GM19239 (cell line): Measurements from ENCODE around the gene EFCAB8.
"Not testable (repeated sequence)": the region's sequence is repeated elsewhere in the genome, so short reads cannot be mapped to it uniquely, and the experiment has no call there.

Experiments
- DNase-seq: peaks from one replicate; pipeline ENCODE4 v3.0.0; 2011; ENCODE audit warnings: low spot score; ENCODE audit not compliant: insufficient read length
- FAIRE-seq: peaks from 2 replicates; lab custom pipeline; 2011; peaks lifted over from hg19 to GRCh38; lab: Jason Lieb, UNC

The EFCAB8 gene

DNA sequence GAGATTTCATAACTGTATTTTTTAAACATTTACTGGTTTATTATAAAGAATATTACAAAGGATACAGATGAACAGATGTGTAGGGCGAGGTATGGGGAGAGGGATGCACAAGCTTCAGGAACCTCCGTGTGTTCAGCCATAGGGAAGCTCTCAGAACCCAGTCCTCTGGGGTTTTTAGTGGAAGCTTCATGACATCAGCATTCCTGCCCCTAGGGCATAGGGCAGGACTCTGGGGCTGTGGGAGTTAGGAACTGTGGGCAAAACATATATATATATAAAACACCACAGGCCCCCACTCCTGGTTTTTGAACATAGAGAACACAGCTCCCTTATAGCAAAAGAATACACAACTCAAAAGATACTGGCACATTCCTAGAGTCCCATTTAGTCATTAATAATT is 21.9 kb downstream of the EFCAB8 start:
- FAIRE-seq = no peak

DNA sequence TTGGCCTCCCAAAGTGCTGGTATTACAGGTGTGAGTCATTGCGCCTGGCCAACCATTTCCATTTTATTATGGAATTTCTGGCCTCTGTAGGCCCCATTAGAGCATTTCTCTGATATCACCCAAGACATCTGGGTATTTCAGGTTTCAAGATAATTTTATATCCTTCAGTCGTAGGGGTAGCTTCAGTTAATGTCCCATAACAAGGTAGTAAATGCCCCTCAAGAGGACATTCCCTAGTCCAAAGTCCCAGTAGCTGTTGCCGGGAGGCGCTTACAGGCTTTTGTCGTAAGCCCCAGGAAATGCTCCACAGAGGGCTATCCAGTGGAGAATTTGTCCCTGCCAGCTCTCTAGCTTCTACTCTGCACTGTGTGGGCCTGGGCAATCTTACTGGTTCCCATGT is 24.4 kb downstream of the EFCAB8 start:
- FAIRE-seq (no peak), DNase-seq (no peak)

More for the DNA sequence above, 21.9 kb downstream of the EFCAB8 start:
- DNase-seq = no peak

DNA sequence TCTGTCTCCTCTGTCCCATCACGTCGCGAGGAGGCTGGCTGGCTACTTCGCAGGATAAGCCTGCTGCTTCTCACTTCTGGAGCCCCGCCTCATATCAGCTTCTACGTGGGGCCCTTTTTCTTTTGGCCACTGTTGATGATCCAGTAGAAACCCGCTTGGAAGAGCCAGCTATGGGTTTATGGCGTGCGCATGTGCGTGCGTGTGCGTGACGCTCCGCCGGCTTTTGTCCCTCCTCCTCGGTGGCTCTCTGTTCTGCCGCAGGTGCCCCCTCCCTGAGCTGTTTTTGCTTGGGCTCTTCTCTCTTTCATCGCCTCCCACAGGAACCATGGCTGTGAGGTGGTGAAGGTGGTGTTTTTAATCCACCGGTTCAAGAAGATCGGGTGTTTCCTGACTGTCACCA is 26.5 kb downstream of the EFCAB8 start:
- DNase-seq = no peak
- no peak for FAIRE-seq

DNA sequence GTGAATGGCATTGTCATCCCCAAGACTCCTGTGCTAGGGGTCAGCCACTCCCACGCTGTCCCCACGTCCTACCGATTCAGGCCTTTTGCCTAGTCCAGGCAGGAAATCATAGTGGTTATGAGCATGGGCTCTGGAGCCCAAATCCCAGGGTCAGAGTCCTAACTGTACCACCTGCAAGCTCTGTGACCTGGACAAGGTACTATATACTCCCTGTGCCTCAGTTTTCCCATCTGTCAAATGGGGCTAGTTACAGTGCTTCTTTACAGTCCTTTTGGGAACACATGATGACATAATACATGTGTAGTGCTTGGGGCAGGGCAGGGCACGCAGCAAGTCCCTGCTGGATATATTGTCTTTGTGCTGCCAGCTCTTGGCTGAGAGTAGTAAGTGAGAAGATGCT is 27.2 kb downstream of the EFCAB8 start:
- FAIRE-seq (no peak), DNase-seq (no peak)

DNA sequence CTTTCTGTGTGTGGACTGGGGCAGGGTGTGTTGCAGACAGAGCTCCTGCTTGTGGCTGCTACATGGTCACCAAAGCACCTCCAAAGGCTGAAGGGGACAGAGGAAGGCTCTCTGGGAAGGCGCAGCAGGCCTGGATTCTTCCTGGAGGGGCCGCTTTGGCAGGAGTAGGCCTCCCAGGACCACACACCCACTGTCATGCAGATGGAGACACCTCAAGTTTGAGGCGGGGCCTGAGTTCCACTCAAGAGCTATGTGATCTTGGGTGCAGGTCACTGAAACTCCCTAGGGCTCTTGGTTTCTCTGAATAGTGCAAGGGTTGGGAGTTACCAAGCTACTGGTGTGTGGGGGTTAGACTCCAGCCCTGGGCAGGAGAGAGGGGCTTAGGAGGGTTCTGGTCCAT is 27.9 kb downstream of the EFCAB8 start:
- DNase-seq (no peak), FAIRE-seq (no peak)

DNA sequence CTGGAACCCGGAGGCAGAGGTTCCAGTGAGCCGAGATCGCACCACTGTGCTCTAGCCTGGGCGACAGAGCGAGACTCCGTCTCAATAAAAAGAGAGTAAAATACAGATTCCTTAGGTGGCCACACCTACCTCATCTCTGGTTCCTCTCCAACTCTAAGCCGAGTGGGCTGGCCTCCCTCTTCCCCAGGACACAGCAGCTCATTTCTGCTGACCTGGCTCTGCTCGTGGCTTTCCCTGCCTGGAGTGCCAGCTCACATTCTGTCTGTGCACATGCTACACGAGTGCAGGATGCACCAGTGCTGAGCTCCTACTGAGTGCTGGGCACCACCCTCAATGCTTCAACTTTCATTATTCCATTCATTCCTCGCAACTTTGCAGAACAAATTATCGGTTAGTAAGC is 28.8 kb downstream of the EFCAB8 start:
- FAIRE-seq (no peak), DNase-seq (no peak)

DNA sequence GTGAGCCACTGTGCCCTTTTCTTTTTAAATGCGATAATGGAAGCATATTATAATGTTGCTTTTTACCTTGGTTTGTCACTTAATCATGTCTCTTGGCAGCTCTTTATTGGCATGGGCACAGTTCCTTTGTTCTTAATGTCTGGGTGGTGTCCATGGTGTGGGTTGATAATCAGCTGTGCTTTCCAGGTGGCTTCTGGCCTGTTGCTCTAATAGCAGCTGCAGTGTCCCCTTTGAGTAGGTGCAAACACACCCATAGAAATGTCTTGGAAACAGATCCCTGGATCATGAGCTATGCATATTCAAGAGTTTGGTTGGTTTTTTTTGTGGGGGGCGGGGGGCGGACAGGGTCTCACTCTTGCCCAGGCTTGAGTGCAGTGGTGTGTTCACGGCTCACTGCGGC is 29.9 kb downstream of the EFCAB8 start:
- DNase-seq (no peak), FAIRE-seq (no peak)

DNA sequence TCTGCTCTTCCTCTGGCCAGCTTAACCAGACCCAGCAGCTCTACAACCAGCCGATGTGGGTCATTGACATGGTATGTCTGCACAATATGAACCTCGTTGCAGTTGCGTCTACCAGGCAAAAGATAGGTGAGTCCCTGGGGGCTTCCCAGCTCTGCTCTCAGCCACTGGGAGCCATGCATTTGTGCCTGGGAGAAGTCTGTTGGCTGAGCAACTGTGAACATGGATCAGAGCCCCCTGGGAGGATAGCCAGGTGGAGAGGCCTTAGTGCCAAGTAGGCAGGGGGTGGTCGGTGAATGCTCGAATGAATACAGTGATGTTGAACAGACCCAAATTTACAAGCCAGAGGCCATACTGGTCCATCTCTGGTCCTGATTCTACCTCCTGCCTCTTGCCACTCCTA is 30.6 kb downstream of the EFCAB8 start:
- DNase-seq (no peak), FAIRE-seq (no peak)

DNA sequence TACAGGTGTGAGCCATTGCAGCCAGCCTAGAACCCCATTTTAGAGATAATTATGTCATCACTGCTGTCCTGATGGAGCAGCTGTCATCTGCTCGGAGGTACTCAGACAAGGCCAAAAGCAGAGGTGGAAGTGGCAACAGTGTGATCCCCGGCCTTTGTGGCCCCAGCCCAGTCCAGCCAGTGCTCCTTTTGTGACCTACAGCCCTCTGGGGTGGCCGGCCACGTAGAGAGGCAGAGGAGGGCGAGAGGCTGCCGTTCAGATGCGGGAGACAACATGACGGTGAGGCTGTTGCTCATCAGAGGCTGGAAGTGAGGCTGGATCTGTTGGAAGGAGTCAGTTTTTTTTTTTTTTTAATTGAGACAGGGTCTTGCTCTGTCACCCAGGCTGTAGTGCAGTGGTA is 32.8 kb downstream of the EFCAB8 start:
- DNase-seq (no peak), FAIRE-seq (no peak)

DNA sequence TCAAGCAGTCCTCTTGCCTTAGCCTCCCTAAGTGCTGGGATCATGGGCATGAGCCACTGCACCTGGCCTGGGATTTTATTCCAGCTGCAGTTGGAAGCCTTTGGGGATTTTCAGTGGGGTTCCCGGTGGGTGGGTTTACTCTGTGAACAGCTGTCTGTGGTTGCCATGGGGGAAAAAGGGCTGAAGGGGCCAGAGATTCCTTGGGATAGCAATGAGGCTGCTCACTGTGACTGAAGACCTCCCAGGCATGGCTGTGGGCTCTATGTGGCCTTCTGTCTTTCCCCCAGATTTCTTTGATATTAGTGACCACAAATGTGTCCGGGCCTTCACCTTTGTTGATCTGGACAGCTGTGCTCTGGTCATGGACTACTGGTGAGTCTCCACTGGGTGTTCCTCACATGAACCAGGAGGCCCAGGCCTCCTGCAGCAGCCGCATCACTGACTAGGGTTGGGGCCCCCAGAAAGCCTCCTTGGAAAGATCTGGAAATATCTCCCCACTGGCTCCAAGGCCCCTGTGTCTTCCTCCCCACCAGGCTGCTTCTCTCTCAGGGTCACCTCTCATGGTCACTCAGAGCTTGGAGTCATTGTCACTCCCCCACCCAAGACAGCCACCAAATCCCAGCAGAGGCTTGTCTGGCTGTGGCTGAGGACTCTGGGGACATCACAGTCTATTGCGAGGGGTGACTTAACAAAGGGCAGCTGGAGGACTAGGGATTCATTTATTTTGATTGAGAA is 33.4 kb downstream of the EFCAB8 start:
- FAIRE-seq (no peak), DNase-seq (no peak)

DNA sequence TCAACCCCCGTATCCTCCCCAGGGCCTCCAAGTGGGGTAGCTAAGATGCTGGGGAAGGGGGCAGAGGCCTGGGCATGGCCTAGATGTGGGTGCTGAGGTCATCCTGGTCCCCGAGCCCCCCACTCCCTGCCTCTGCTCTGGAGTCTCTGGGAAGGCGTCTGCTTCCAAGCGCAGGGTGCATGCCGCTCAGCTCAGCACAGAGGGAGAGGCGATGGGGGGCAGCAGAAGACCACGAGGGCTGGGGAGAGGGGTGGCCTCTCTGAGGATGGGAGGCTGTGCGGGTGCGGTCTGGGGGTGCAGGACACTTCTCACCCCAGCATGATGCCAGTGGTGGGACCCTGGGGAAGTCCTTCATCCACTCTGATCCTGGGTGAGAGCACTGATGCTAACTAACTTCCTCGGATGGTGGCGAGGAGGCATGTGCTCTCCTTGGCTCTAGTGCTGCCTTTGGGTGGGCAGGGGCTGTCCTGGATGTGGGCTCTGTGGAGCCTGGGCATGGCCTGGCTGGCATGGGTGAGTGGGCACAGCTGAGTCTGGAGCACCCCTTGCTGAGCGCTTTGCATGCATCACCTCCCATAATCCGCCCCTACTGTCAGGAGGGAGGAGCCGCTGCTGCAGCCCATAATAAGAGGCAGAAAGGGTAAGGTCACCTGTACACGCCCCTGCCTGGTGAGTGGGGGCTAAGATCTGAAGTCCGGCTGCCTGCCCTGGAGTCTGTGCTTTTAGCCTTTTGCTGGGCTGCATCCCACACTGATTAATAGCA is 34.7 kb downstream of the EFCAB8 start:
- no peak for DNase-seq
- no peak for FAIRE-seq

DNA sequence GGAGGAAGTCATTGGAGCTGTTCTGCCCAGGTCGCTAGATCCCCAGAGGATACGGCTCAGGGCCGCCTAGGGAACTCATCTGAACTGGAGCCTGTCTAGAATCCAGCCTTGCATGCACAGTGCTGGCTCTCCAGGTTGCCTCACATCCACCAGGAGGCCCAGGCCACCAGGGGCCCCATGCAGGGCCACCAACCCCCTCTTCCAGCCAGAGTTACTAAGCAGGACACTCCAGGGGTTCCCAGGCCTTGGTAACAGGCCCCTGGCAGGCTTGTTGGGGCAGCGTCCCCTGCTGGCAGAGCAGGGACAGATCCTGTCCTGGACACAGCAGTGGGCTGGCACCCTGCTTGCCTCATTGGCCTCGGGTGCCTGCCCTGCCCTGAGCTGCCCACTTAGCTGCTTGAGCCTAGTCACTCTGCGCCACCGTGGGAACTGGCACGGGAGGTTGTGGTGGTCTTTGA is 35.3 kb downstream of the EFCAB8 start:
- FAIRE-seq (no peak), DNase-seq (peak; percentile 28)

DNA sequence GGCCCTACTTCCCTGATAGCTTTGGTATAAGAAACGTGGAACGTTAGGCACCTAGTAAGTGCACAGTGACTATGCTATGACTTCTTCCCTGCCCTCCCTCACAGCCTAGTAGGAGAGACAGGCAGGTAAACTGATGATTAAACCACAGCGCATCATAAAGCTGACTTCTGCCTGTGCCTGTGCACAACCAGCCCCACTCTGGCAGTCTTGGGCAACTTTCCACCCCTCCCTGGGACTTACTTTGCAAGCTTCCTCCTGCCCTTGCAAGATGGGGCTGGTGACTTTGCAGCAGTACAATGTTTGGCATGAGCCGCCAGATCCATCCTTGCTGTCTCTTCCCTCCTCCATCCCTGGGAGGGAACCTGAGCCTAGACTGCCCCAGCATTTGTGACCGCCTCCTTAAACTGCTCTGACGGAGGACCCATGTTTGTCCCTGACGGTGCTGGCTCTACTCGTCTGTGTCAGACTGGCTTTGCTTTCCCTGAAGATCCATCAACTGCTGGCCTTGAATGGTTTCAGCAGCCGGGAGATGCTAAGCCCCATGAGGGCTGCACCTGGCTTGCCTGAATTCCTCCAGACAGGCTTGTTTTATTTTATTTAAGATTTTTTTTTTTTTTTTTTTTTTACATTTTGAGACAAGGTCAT is 36.1 kb downstream of the EFCAB8 start:
- FAIRE-seq (no peak), DNase-seq (no peak)

DNA sequence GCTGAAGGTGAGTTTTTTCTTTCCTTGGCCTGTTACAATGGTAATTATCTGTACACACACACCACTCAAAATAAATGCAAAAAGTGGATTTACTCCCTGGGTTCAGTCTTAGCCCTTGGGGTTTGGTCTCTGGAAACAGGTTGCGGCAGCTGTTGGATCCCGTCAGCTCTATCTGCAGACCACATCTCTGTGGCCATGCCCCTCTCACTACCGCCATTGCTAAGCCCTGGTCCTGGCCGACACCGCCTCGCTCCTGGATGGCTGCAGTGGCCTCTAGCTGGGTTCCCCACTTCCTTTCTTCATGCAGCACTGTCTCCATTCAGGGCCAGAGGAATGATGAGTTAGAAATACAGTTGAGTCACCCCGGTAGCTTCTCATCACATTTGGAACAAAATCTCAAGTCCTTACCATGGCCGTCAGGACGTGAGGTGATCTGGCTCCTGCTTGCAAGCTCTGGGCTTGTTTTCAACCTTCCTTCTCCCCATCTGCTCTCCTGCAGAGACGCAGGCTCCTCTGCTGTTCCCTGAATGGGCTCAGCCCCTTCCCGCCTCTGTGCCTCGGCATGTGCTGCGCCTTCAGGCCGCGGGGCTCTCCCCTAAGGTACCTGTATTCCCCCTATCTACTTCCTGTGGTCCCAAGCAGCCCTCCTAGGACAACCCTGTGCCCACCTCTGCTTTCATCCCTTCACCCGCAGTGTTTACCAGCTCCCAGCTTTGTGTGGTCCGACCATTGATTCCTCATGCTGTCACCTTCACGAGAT is 38.0 kb downstream of the EFCAB8 start:
- FAIRE-seq = no peak
- no peak for DNase-seq

DNA sequence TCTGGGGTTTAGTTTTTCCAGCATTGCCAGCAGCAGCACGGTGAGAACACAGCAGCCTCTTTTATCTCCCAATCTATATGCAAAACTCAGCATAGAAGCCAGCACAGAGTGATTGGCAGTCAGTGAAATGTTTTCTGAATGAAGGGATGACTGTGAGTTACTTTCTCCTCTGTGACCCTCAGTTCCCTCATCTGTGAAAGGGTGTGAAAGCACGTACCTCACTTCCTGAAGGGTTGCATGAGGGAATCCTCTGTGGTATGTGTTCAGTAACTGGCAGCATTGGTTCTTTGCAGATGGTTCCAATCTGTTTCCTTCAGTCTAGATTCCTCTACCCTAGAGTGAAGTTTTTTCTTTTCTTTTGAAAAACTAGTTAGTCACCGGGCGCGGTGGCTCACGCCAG is 40.0 kb downstream of the EFCAB8 start:
- FAIRE-seq (no peak), DNase-seq (no peak)

DNA sequence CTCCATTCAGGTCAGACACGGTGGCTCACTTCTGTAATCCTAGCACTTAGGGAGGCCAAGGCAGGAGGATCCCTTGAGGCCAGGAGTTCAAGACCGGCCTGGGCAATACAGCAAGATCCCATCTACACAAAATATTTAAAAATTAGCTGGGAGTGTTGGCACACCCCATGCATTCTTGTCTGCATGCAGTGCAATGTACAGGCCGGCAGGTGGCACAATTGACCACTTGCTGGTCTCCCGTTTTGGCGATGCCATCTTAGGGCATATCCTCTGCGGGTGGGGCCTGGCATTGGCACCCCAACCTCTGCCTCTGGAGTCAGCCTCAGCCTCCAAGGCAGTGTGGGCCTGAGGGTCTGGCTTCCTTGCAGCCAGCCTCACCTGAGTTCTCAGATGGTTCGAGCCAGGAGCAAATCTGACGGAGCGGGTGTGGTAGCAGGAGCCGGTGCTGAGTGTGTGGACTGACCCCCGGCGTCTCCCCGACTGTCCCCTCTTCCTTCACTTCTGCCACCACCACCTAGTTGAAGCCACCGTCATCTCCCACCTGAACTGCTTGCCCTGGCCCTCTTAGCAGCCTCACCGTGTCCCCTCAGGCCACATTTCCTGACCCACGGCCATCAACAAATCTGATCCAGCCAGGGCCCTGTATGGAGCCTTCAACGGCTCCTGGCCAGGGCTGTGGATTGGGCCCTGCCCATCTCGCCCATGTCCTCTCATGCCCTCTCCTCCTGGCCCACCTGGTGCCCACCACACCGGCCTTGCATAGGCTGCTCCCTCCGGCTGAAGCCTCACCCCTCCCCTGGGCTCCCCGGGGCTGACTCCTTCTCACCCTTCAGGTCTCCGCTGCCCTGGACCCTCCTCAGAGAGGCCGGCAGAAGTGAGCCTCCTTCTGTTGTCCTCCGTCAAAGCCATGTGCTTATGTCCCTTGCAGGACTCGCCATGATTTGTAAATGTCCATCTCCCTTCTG is 44.0 kb downstream of the EFCAB8 start:
- FAIRE-seq (peak; percentile 67), DNase-seq (peak; percentile 66)

DNA sequence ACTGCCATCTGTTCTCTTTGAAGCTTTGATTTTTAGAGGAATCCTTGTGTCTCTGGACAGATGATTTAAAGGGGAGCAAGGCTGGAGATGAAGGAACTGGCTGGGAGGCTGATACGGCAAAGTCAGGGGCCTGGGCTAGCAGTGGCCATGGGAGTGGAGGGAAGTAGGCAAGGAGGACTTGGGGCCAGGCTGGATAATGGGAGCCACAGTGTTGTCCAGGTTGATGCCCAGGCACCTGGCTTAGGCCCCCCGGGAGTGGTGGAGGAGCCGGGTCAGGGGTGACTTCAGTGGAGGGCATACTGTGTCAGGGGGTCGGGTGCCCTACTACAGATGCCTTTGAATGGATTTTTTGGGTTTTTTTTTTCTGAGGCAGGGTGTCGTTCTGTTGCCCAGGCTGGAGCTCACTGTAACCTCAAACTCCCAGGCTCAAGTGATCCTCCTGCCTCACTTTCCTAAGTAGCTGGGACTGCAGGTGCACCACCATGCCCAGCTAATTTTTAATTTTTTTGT is 45.0 kb downstream of the EFCAB8 start:
- DNase-seq (no peak), FAIRE-seq (no peak)

DNA sequence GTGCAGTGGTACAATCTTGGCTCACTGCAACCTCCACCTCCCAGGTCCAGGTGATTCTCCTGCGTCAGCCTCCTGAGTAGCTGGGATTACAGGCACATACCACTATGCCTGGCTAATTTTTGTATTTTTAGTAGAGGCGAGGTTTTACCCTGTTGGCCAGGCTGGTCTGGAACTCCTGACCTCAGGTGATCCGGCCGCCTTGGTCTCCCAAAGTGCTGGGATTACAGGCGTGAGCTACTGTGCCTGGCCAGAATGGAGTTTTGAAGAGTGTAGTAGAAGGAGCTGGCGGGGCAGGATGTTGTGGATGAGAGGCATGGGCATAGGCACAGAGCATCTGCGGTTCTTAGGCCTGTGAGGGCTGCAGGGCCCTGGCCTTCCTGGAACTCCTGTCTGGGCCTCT is 46.0 kb downstream of the EFCAB8 start:
- DNase-seq, FAIRE-seq: not testable (repeated sequence)

DNA sequence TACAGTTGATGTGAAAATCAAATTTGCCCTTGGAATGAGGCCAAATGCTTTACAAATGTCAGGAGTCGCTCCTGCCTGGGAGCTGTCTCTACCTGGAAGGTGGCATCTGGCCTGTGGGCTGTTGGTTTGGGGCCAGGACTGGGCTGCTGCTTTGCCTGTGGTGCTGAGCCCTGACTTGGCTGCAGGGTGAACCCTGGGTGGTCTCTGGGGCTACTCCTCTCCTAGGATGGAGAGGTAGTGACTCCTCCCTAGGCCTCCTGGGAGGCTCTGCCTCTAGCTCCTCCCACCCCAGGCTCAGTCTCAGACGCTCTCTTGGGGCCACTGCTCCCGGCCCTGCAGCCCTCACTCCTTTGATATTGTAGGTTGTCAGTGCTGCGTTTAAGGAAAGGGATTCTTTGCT is 47.5 kb downstream of the EFCAB8 start:
- DNase-seq (no peak), FAIRE-seq (no peak)
